ENCODE measurements around the gene NDUFA5. TPM values are rescaled to one million over a fixed set of nuclear protein-coding genes. Genes with fewer than 3 reads are reported as not detected.

The NDUFA5 gene
- total and polyA plus RNA-seq, 2 donors (not counting 1 experiment from before 2014, with no cell fraction given), result 35.8 to 45.4 TPM

- Histone ChIP-seq H3K36me3 (ENCODE audit: control insufficient read depth, insufficient read depth, low read length) (no peaks in the 10 kb centered on the region), H3K9me3 (ENCODE audit: control insufficient read depth, insufficient read depth, low read depth, low read length) (no peaks in the 10 kb centered on the region), H3K4me2 (ENCODE audit: extremely low read depth, insufficient read depth, low read length) (no peak overlapping the region), H3K9ac (ENCODE audit: insufficient read depth, low read length) (no peak overlapping the region), H3K79me2 (ENCODE audit: control insufficient read depth, insufficient read depth, low read length) (no peaks in the 10 kb centered on the region), H3K27me3 (ENCODE audit: control insufficient read depth, insufficient read depth, low read length) (no peaks in the 10 kb centered on the region), H3K4me1 (ENCODE audit: control insufficient read depth, extremely low read depth, insufficient read depth, low read length) (no peaks in the 10 kb centered on the region), H3K27ac (ENCODE audit: insufficient read depth, low read length) (no peak overlapping the region), H2AFZ (ENCODE audit: low read length) (no peak overlapping the region), H3K4me3 (replicated peaks in 1 of 4; ENCODE audit: control extremely low read depth in 1 of 4, insufficient read depth in 1 of 4, low read depth in 3 of 4, low read length in 4 of 4) (no peak overlapping the region), H4K20me1 (ENCODE audit: control insufficient read depth, extremely low read depth, insufficient read depth, low read length) (no peaks in the 10 kb centered on the region)
- DNase-seq (ENCODE audit: low read depth in 2 of 2), result no peak
- TF ChIP-seq CTCF (conservative IDR thresholded peaks at IDR 0.05 in 1 of 2, IDR thresholded peaks at IDR 0.05 in 1 of 2; ENCODE audit: low read depth in 1 of 2, low read length in 2 of 2) (no peak), EZH2 (IDR thresholded peaks at IDR 0.05; ENCODE audit: low read length, missing control alignments) (no peak)
These were observed 21.8 kb upstream of the NDUFA5 start for GRCh38 chr7:123579416-123579815.

- no peak for TF ChIP-seq EZH2 (IDR thresholded peaks at IDR 0.05; ENCODE audit: low read length, missing control alignments)
- no peaks in the 10 kb centered on the region for H3K9me3 ChIP-seq (ENCODE audit: control insufficient read depth, insufficient read depth, low read depth, low read length)
- no peaks in the 10 kb centered on the region for H3K79me2 ChIP-seq (ENCODE audit: control insufficient read depth, insufficient read depth, low read length)
- H3K9ac ChIP-seq (ENCODE audit: insufficient read depth, low read length), result no peak overlapping the region
- H4K20me1 ChIP-seq (ENCODE audit: control insufficient read depth, extremely low read depth, insufficient read depth, low read length), result no peaks in the 10 kb centered on the region
- H3K4me3 ChIP-seq (replicated peaks in 1 of 4; ENCODE audit: control extremely low read depth in 1 of 4, insufficient read depth in 1 of 4, low read depth in 3 of 4, low read length in 4 of 4), result no peak overlapping the region
- H3K4me2 ChIP-seq (ENCODE audit: extremely low read depth, insufficient read depth, low read length), result no peak overlapping the region
- H3K27ac ChIP-seq (ENCODE audit: insufficient read depth, low read length), result no peak overlapping the region
- H3K4me1 ChIP-seq (ENCODE audit: control insufficient read depth, extremely low read depth, insufficient read depth, low read length), result no peaks in the 10 kb centered on the region
- H3K27me3 ChIP-seq (ENCODE audit: control insufficient read depth, insufficient read depth, low read length), result no peaks in the 10 kb centered on the region
- no peaks in the 10 kb centered on the region for H3K36me3 ChIP-seq (ENCODE audit: control insufficient read depth, insufficient read depth, low read length)
- H2AFZ ChIP-seq (ENCODE audit: low read length), result no peak overlapping the region
- DNase-seq (ENCODE audit: low read depth in 2 of 2), result no peak
These were observed 16.4 kb upstream of the NDUFA5 start for GRCh38 chr7:123573896-123574467.

GRCh38 chr7:123573341-123573740 is 15.7 kb upstream of the NDUFA5 start:
- H3K4me2 ChIP-seq (ENCODE audit: extremely low read depth, insufficient read depth, low read length), result no peak overlapping the region
- no peak for DNase-seq (ENCODE audit: low read depth in 2 of 2)
- H3K27me3 ChIP-seq (ENCODE audit: control insufficient read depth, insufficient read depth, low read length), result no peaks in the 10 kb centered on the region
- no peak overlapping the region for H3K9ac ChIP-seq (ENCODE audit: insufficient read depth, low read length)
- TF ChIP-seq CTCF (conservative IDR thresholded peaks at IDR 0.05 in 1 of 2, IDR thresholded peaks at IDR 0.05 in 1 of 2; ENCODE audit: low read depth in 1 of 2, low read length in 2 of 2) (no peak), EZH2 (IDR thresholded peaks at IDR 0.05; ENCODE audit: low read length, missing control alignments) (no peak)
- H3K4me3 ChIP-seq (replicated peaks in 1 of 4; ENCODE audit: control extremely low read depth in 1 of 4, insufficient read depth in 1 of 4, low read depth in 3 of 4, low read length in 4 of 4), result no peak overlapping the region
- H3K27ac ChIP-seq (ENCODE audit: insufficient read depth, low read length), result no peak overlapping the region
- H2AFZ ChIP-seq (ENCODE audit: low read length), result no peak overlapping the region
- H3K36me3 ChIP-seq (ENCODE audit: control insufficient read depth, insufficient read depth, low read length), result no peaks in the 10 kb centered on the region
- H3K79me2 ChIP-seq (ENCODE audit: control insufficient read depth, insufficient read depth, low read length), result no peaks in the 10 kb centered on the region
- H3K4me1 ChIP-seq (ENCODE audit: control insufficient read depth, extremely low read depth, insufficient read depth, low read length), result no peaks in the 10 kb centered on the region
- no peaks in the 10 kb centered on the region for H4K20me1 ChIP-seq (ENCODE audit: control insufficient read depth, extremely low read depth, insufficient read depth, low read length)
- no peaks in the 10 kb centered on the region for H3K9me3 ChIP-seq (ENCODE audit: control insufficient read depth, insufficient read depth, low read depth, low read length)

Data from fibroblast of lung (primary cell).